Measurements from ENCODE around the gene HAND2.

DNA sequence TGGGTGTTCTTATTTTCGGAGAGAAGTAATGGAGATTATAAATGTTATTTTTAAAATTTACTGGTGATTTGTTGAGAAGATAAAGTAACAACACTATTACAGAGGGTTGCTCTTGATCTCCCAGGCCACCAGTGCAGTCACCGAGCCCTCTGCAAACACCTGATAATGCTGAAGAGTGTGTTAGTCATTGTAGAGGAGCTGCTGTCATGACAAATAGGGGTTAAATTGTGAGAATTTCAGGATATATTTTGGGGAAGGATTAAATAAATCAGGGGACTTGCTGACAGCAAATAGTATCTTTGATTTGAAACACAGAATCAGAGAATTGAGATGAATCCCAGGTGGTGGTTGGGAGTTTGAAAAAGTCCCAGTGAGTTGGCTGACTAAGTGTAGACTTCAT, 16.7 kb upstream of the HAND2 start:
- no peak for TF ChIP-seq CTCF (IDR thresholded peaks at IDR 0.05)
- TF ChIP-seq SIN3A (IDR thresholded peaks at IDR 0.05; ENCODE audit: borderline replicate concordance, insufficient read depth, low read depth, low read length): no peak
- TF ChIP-seq REST (IDR thresholded peaks at IDR 0.05; ENCODE audit: insufficient read depth in 1 of 2, low read depth in 2 of 2, low read length in 1 of 2): no peak
- no peak for TF ChIP-seq POLR2AphosphoS5 (IDR thresholded peaks at IDR 0.05; ENCODE audit: low read depth, low read length)
